Endothelial cell of umbilical vein (primary cell): ENCODE data around the gene COX5A. TPM values are rescaled to one million over a fixed set of nuclear protein-coding genes. Genes with fewer than 3 reads are reported as not detected.

ENCODE experiments used
- BruUV-seq: library from RNA; stranded (reverse); fragments of 400-500 nt; replicated peaks from 2 replicates; lab custom pipeline; 2021; lab: Mats Ljungman, UMichigan
- CTCF ChIA-PET: fragments of 300-600, 350-600 bp; sonication (Branson Sonifier 250); formaldehyde crosslinking; loops from one replicate; lab custom pipeline; 2021; ENCODE audit warnings: antibody characterized with exemption, inconsistent platforms; lab: Charles Lee
- POLR2A ChIA-PET: fragments of 300-600, 350-600 bp; sonication (Branson Sonifier 250); formaldehyde crosslinking; loops from one replicate; lab custom pipeline; 2021; ENCODE audit warnings: antibody characterized with exemption, inconsistent platforms; lab: Charles Lee
- DNase-seq: peaks from one replicate; pipeline ENCODE4 v3.0.0-alpha.2; 2011; ENCODE audit warnings: low read depth, low spot score
- FAIRE-seq: peaks from 2 replicates; lab custom pipeline; 2011; peaks lifted over from hg19 to GRCh38; lab: Jason Lieb, UNC
- H2AFZ ChIP-seq: 2 replicates; pipeline ENCODE4 v1.6.0; 2012; ENCODE audit warnings: low read depth, low read length, control low read depth, inconsistent platforms
- H3K27ac ChIP-seq: 2 replicates; pipeline ENCODE4 v1.5.1; 2011; ENCODE audit warnings: low read depth, mild to moderate bottlenecking, control low read depth, low read length, moderate library complexity; ENCODE audit not compliant: insufficient read depth
- H3K27me3 ChIP-seq, 2 experiments: 2 replicates each; pipeline versions ENCODE4 v1.6.0 to v1.6.1; 2011; ENCODE audit warnings: low read length in 2 of 2, mixed read lengths in 1 of 2; ENCODE audit not compliant: control insufficient read depth in 2 of 2, insufficient read depth in 2 of 2
- H3K36me3 ChIP-seq, 2 experiments: 2 replicates in 1 of 2; 3 replicates in 1 of 2; pipeline ENCODE4 v1.5.1; 2011; ENCODE audit warnings: low read length in 2 of 2, mild to moderate bottlenecking in 1 of 2, moderate library complexity in 1 of 2; ENCODE audit not compliant: control insufficient read depth in 2 of 2, insufficient read depth in 2 of 2; ENCODE audit errors: extremely low read depth in 1 of 2
- H3K4me1 ChIP-seq: 3 replicates; pipeline ENCODE4 v1.5.1; 2011; ENCODE audit warnings: mild to moderate bottlenecking, low read length; ENCODE audit not compliant: control insufficient read depth, insufficient read depth; ENCODE audit errors: extremely low read depth
- H3K4me2 ChIP-seq: 2 replicates; pipeline ENCODE4 v1.6.1; 2011; ENCODE audit warnings: low read length, control low read depth, mixed read lengths; ENCODE audit not compliant: insufficient read depth
- H3K4me3 ChIP-seq, 3 experiments: fragments of 200-600 bp in 1 of 3; sonication (generic), shearing (Covaris generic) in 1 of 3; replicated peaks in 1 of 3; 2 replicates each; pipeline ENCODE4 v1.5.1; 2011 to 2016; ENCODE audit warnings: control low read depth in 3 of 3, low read length in 3 of 3, mild to moderate bottlenecking in 2 of 3, inconsistent platforms in 1 of 3, low read depth in 1 of 3, moderate library complexity in 1 of 3; ENCODE audit not compliant: insufficient read depth in 1 of 3
- H3K79me2 ChIP-seq: 2 replicates; pipeline ENCODE4 v1.6.0; 2012; ENCODE audit warnings: low read length, inconsistent platforms; ENCODE audit not compliant: control insufficient read depth, insufficient read depth
- H3K9ac ChIP-seq: replicated peaks from 2 replicates; pipeline ENCODE3; 2011; ENCODE audit warnings: low read length, control low read depth; ENCODE audit not compliant: insufficient read depth; ENCODE audit errors: extremely low read depth
- H3K9me1 ChIP-seq: replicated peaks from 3 replicates; pipeline ENCODE4 v1.6.0; 2011; ENCODE audit warnings: mild to moderate bottlenecking, low read length; ENCODE audit not compliant: control insufficient read depth, insufficient read depth; ENCODE audit errors: extremely low read depth
- H3K9me3 ChIP-seq: replicated peaks from 2 replicates; pipeline ENCODE4 v1.5.1; 2012; ENCODE audit warnings: low read length, inconsistent platforms; ENCODE audit not compliant: control insufficient read depth, insufficient read depth
- H4K20me1 ChIP-seq: replicated peaks from 2 replicates; pipeline ENCODE3; 2011; ENCODE audit warnings: mild to moderate bottlenecking, low read length; ENCODE audit not compliant: control insufficient read depth, insufficient read depth; ENCODE audit errors: extremely low read depth
- CTCF ChIP-seq, 2 donors: IDR thresholded peaks; 1 replicate in 1 of 2; 2 replicates in 1 of 2; pipeline ENCODE4 v1.5.1; 2011; ENCODE audit warnings: low read length in 2 of 2, mild to moderate bottlenecking in 2 of 2, moderate library complexity in 2 of 2, control low read depth in 1 of 2, inconsistent platforms in 1 of 2, low read depth in 1 of 2; ENCODE audit not compliant: insufficient read depth in 1 of 2; ENCODE audit errors: extremely low read depth in 1 of 2
- FOS ChIP-seq: IDR thresholded peaks from 2 replicates; pipeline ENCODE4 v1.6.1; 2011; ENCODE audit warnings: mild to moderate bottlenecking, low read length, moderate library complexity, borderline replicate concordance; ENCODE audit not compliant: insufficient read depth
- GATA2 ChIP-seq: IDR thresholded peaks from 2 replicates; pipeline ENCODE4 v1.7.0; 2011; ENCODE audit warnings: low read depth, mild to moderate bottlenecking, moderate library complexity, mixed read lengths, low read length; ENCODE audit not compliant: insufficient read length, insufficient read depth
- JUN ChIP-seq: IDR thresholded peaks from 2 replicates; pipeline ENCODE4 v1.6.1; 2011; ENCODE audit warnings: borderline replicate concordance, low read depth; ENCODE audit not compliant: insufficient read length, insufficient read depth
- MAX ChIP-seq: IDR thresholded peaks from 2 replicates; pipeline ENCODE4 v1.6.1; 2011; ENCODE audit not compliant: insufficient read depth, insufficient read length
- MYC ChIP-seq: IDR thresholded peaks from one replicate; pipeline ENCODE4 v1.6.1; 2011; ENCODE audit warnings: mild to moderate bottlenecking, low read depth, low read length
- POLR2A ChIP-seq: IDR thresholded peaks from 2 replicates; pipeline ENCODE4 v1.6.1; 2012; ENCODE audit warnings: low read depth, mild to moderate bottlenecking, control low read depth, low read length
- dilution Hi-C: fragments of 300-500 bp; cut with MboI; formaldehyde crosslinking; loops from one replicate; pipeline ENCODE4 v1.15.0; 2019; ENCODE audit warnings: low sequenced_read_pairs; ENCODE audit not compliant: extremely low pct_ligation_motif_present
- intact Hi-C: fragments of 100-400 bp; cut with micrococcal nuclease; formaldehyde crosslinking; loops from one replicate; pipeline ENCODE4 v1.10.0; 2022
- polyA plus RNA-seq, 4 experiments: library from polyadenylated mRNA; depleted of rRNA in 3 of 4; stranded (reverse) in 3 of 4; unstranded in 1 of 4; fragments of >200 nt; gene quantifications; 2 replicates each; pipeline versions ENCODE4 v1.2.1 to v1.2.3, GENCODE V29; 2011 to 2012; ENCODE audit warnings: missing spikeins in 1 of 4
- total RNA-seq: library from RNA; stranded (reverse); gene quantifications from 2 replicates; pipeline ENCODE4 v1.2.3, GENCODE V29; 2021

COX5A gene
- total and polyA plus RNA-seq, 2 donors (not counting 3 experiments of a cell fraction or from before 2014, with no cell fraction given) = 134 to 220 TPM

GRCh38 chr15:74964794-74965193 lies 26.9 kb upstream of the COX5A start:
- H4K20me1 ChIP-seq = no peaks in the 10 kb centered on the region
- H3K9me3 ChIP-seq = no peaks in the 10 kb centered on the region
- CTCF ChIA-PET = interaction anchor here (0.8 to 4.9 kb wide), 5 partner anchors 8 to 194 kb away, joined by 4 to 20 read pairs (median 7); partner anchors contain the start of gene RPP25
- dilution Hi-C loops (no loop called here), intact Hi-C loops (loop anchor here (5.0 kb wide), 1 partner anchor 488 kb away; the partner anchor contains the start of gene SIN3A)
- H2AFZ ChIP-seq = no peak overlapping the region
- BruUV-seq = no TSS peak
- TF ChIP-seq GATA2 (no peak), POLR2A (no peak), MAX (no peak), CTCF (IDR thresholded peaks at IDR 0.05; ENCODE audit: extremely low read depth in 1 of 2, insufficient read depth in 1 of 2, low read depth in 1 of 2, low read length in 2 of 2) (no peak), JUN (peak; percentile 65), MYC (peak; percentile 40), FOS (peak; percentile 72)
- H3K27me3 ChIP-seq = no peaks in the 10 kb centered on the region
- no peaks in the 10 kb centered on the region for H3K36me3 ChIP-seq
- no peaks in the 10 kb centered on the region for H3K9me1 ChIP-seq
- peak; percentile 84 for FAIRE-seq
- peak overlapping the region; percentile 32 for H3K4me2 ChIP-seq
- no peaks in the 10 kb centered on the region for H3K79me2 ChIP-seq
- POLR2A ChIA-PET = no interaction called here
- no peak overlapping the region for H3K9ac ChIP-seq
- peaks cover 34% of the 10 kb centered on the region for H3K4me1 ChIP-seq
- peak overlapping the region; percentile 44 for H3K27ac ChIP-seq
- DNase-seq = peak; percentile 73
- H3K4me3 ChIP-seq = no peak overlapping the region
